Ovary (tissue), 9 donors: ENCODE results near the gene PPM1B. TPM values are rescaled to one million over a fixed set of nuclear protein-coding genes. Genes with fewer than 3 reads are reported as not detected.
"Not testable (repeated sequence)": the region's sequence is repeated elsewhere in the genome, so short reads cannot be mapped to it uniquely, and the experiment has no call there.

Experiments
- DNase-seq, 5 donors: peaks; one replicate each; pipeline ENCODE4 v3.0.0-alpha.2; 2019 to 2020
- H3K27ac ChIP-seq, 2 donors: fragments of 200-600 bp; one replicate each; pipeline versions ENCODE4 v1.5.1 to v1.8.0; 2019 to 2022
- H3K27me3 ChIP-seq: fragments of 200-600 bp; one replicate; pipeline ENCODE4 v1.8.0; 2022
- H3K36me3 ChIP-seq: fragments of 200-600 bp; sonication (generic); one replicate; pipeline ENCODE4 v1.5.1; 2019
- H3K4me1 ChIP-seq: one replicate; pipeline ENCODE4 v1.8.1; 2013; ENCODE audit warnings: mild to moderate bottlenecking, moderate library complexity; ENCODE audit not compliant: insufficient read depth
- H3K4me3 ChIP-seq: fragments of 200-600 bp; sonication (generic); one replicate; pipeline ENCODE4 v1.5.1; 2017
- H3K9me3 ChIP-seq, 2 donors: fragments of 200-600 bp in 1 of 2; sonication (generic) in 1 of 2; one replicate each; pipeline versions ENCODE4 v1.5.1 to v1.8.1; 2013 to 2019; ENCODE audit warnings: mild to moderate bottlenecking in 1 of 2, moderate library complexity in 1 of 2
- EP300 ChIP-seq: sonication (generic); formaldehyde crosslinking; IDR thresholded peaks from one replicate; pipeline ENCODE4 v1.6.1; 2017; ENCODE audit warnings: antibody characterized with exemption
- POLR2A ChIP-seq: fragments of 450-650 bp; IDR thresholded peaks from one replicate; pipeline ENCODE4 v1.6.1; 2017; ENCODE audit warnings: antibody characterized with exemption, mild to moderate bottlenecking, moderate library complexity
- WGBS, 3 donors: extraction: QIAGEN DNeasy Blood & Tissue Kit in 1 of 3; methylation state at CpG; one replicate each; pipeline versions ENCODE4 v1.1.5 to v1.1.7; 2013 to 2017; 5-methylcytosine and 5-hydroxymethylcytosine counted together
- intact Hi-C, 4 donors: fragments of 100-400 bp; cut with DNase I; formaldehyde crosslinking; loops; one replicate each; pipeline versions ENCODE4 v1.11.0 to v1.15.1; 2022 to 2023
- polyA plus RNA-seq, 2 donors: library from polyadenylated mRNA; stranded (reverse); fragments of 200-250 nt in 1 of 2; fragments of 350-450 nt in 1 of 2; fragmentation: Illumina TruSeq in 1 of 2; extraction: RNeasy Lipid Tissue Mini Kit (QIAGEN cat#74804) in 1 of 2; gene quantifications; one replicate each; pipeline ENCODE4 v1.2.3, GENCODE V29; 2013 to 2014
- total RNA-seq, 7 donors: library from RNA; depleted of rRNA in 2 of 7; stranded (reverse); fragments of >200 nt in 2 of 7; fragmentation: NEBNext Ultra II Directional in 3 of 7; extraction: Animal tissue kit (Norgen Biotek cat#: 25700) in 3 of 7; gene quantifications; one replicate each; pipeline versions ENCODE4 v1.1.0 to v1.2.4, GENCODE V29; 2016 to 2023
- TF ChIP-seq, protein P1 (sequence below), 3 donors: fragments of 450-650 bp in 2 of 3; fragments of 200-600 bp in 1 of 3; IDR thresholded peaks; one replicate each; pipeline versions ENCODE4 v1.5.1 to v1.8.0; 2016 to 2022; ENCODE audit warnings: antibody characterized with exemption in 3 of 3, mild to moderate bottlenecking in 1 of 3
- donor health status: DM: no; HTN: no; CAD: no; lungs with moderate emphysema.
- donor health status: DM: no; HTN: no; CAD: no.
- donor health status: Bipolar disorder and iron deficiency.
- donor health status: DM: yes; HTN: yes; CAD: no.
- donor health status: DM: no; HTN: no; CAD: no.
- donor health status: DM: yes; HTN: yes; CAD: no.

PPM1B gene
- total and polyA plus RNA-seq, 9 donors = 27.6 to 43.4 (median 35.7) TPM

GRCh38 chr2:44201648-44202165, 33.0 kb downstream of the PPM1B start:
- no peak for DNase-seq

GRCh38 chr2:44203542-44203941, 34.9 kb downstream of the PPM1B start:
- Histone ChIP-seq H3K27ac (no peak overlapping the region), H3K27me3 (no peaks in the 10 kb centered on the region), H3K36me3 (no peaks in the 10 kb centered on the region), H3K4me1 (no peaks in the 10 kb centered on the region), H3K4me3 (no peak overlapping the region), H3K9me3 (no peaks in the 10 kb centered on the region)
- WGBS, 3 donors = 96 to 99% (median 98%) methylated on average over 3 of the region's 3 CpGs
- intact Hi-C loops = no loop called here
- no peak for DNase-seq
- TF ChIP-seq POLR2A (no peak), EP300 (no peak)
- TF ChIP-seq, protein P1, sequence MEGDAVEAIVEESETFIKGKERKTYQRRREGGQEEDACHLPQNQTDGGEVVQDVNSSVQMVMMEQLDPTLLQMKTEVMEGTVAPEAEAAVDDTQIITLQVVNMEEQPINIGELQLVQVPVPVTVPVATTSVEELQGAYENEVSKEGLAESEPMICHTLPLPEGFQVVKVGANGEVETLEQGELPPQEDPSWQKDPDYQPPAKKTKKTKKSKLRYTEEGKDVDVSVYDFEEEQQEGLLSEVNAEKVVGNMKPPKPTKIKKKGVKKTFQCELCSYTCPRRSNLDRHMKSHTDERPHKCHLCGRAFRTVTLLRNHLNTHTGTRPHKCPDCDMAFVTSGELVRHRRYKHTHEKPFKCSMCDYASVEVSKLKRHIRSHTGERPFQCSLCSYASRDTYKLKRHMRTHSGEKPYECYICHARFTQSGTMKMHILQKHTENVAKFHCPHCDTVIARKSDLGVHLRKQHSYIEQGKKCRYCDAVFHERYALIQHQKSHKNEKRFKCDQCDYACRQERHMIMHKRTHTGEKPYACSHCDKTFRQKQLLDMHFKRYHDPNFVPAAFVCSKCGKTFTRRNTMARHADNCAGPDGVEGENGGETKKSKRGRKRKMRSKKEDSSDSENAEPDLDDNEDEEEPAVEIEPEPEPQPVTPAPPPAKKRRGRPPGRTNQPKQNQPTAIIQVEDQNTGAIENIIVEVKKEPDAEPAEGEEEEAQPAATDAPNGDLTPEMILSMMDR (IDR thresholded peaks at IDR 0.05) = no peak

More at GRCh38 chr2:44201648-44202165, 33.0 kb downstream of the PPM1B start:
- Histone ChIP-seq H3K4me3 (no peak overlapping the region), H3K9me3 (no peaks in the 10 kb centered on the region), H3K36me3 (no peaks in the 10 kb centered on the region), H3K4me1 (no peaks in the 10 kb centered on the region), H3K27me3 (no peaks in the 10 kb centered on the region), H3K27ac (no peak overlapping the region)
- intact Hi-C loops = no loop called here
- 66 to 82% (median 79%) methylated on average over 6 of the region's 6 CpGs for WGBS, 3 donors
- TF ChIP-seq POLR2A (no peak), EP300 (no peak)
- TF ChIP-seq, protein P1 (IDR thresholded peaks at IDR 0.05) = no peak

DNA sequence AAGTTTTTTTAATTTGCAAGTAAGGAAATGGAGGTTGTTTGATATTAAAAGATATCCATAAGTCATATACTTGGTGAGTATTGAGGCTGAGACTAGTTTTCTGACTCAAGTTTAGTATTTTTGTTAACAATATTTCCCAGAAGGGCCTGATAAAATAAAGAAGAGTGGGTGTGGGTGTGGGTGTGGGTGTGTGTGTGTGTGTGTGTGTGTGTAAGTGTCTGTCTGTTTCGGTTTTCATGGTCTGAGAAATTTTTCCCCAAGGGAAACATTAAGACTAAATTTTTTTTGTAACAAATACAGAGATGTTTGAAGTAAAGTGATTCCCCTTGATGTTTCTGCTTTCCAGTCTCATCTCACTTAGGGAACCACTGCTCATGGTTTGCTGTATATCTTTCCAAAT, 36.5 kb downstream of the PPM1B start:
- DNase-seq = no peak
- H3K27ac ChIP-seq = no peak overlapping the region
- no peak overlapping the region for H3K4me3 ChIP-seq
- TF ChIP-seq, protein P1 (IDR thresholded peaks at IDR 0.05) = no peak
- TF ChIP-seq POLR2A = no peak
- intact Hi-C loops = no loop called here
- H3K9me3 ChIP-seq = no peaks in the 10 kb centered on the region
- WGBS, 3 donors = 33 to 44% (median 36%) methylated on average over 1 of the region's 1 CpG
- H3K27me3 ChIP-seq = no peaks in the 10 kb centered on the region
- H3K36me3 ChIP-seq = no peaks in the 10 kb centered on the region
- H3K4me1 ChIP-seq = no peaks in the 10 kb centered on the region

- intact Hi-C loops = no loop called here
- H3K36me3 ChIP-seq = no peaks in the 10 kb centered on the region
Measured at GRCh38 chr2:44207102-44207501, 38.4 kb downstream of the PPM1B start.

GRCh38 chr2:44207648-44208047, 39.0 kb downstream of the PPM1B start:
- H3K27ac ChIP-seq, DNase-seq, H3K4me1 ChIP-seq, H3K27me3 ChIP-seq, H3K4me3 ChIP-seq, intact Hi-C loops, H3K36me3 ChIP-seq, H3K9me3 ChIP-seq: not testable (repeated sequence)
- WGBS, 3 donors = 90 to 98% (median 91%) methylated on average over 8 of the region's 8 CpGs

More at GRCh38 chr2:44207102-44207501, 38.4 kb downstream of the PPM1B start:
- H3K27me3 ChIP-seq = no peaks in the 10 kb centered on the region
- 93 to 96% (median 95%) methylated on average over 2 of the region's 2 CpGs for WGBS, 3 donors
- no peaks in the 10 kb centered on the region for H3K4me1 ChIP-seq
- H3K27ac ChIP-seq = no peak overlapping the region
- no peaks in the 10 kb centered on the region for H3K9me3 ChIP-seq
- DNase-seq = no peak
- TF ChIP-seq, protein P1 (IDR thresholded peaks at IDR 0.05) = no peak
- H3K4me3 ChIP-seq = no peak overlapping the region
